GM04503 (cell line): ENCODE data around the gene ACTG1.
"Not testable (repeated sequence)": the region's sequence is repeated elsewhere in the genome, so short reads cannot be mapped to it uniquely, and the experiment has no call there.

Experiments used
- DNase-seq: peaks from one replicate; pipeline ENCODE4 v3.0.0-alpha.2; 2012; ENCODE audit warnings: low read depth

ACTG1 gene

GRCh38 chr17:81532490-81533287 is 20.1 kb upstream of the ACTG1 start:
- no peak for DNase-seq

GRCh38 chr17:81531998-81532404 is 19.4 kb upstream of the ACTG1 start:
- not testable (repeated sequence) for DNase-seq

GRCh38 chr17:81531013-81531412 is 18.4 kb upstream of the ACTG1 start:
- not testable (repeated sequence) for DNase-seq

GRCh38 chr17:81529437-81529803 is 16.8 kb upstream of the ACTG1 start:
- no peak for DNase-seq

- DNase-seq, result no peak
Observed at GRCh38 chr17:81528651-81529436, 16.2 kb upstream of the ACTG1 start.

GRCh38 chr17:81528384-81528650 is 15.7 kb upstream of the ACTG1 start:
- DNase-seq, result no peak

- no peak for DNase-seq
Observed at GRCh38 chr17:81527591-81528383, 15.2 kb upstream of the ACTG1 start, which contains the start of gene FSCN2. TSS of gene FSCN2 (plus strand) at chr17:81528377. CDS start at chr17:81528532, 155 bp downstream.

- no peak for DNase-seq
Observed at GRCh38 chr17:81526662-81527571, 14.3 kb upstream of the ACTG1 start.

GRCh38 chr17:81524865-81525159 is 12.2 kb upstream of the ACTG1 start:
- DNase-seq, result no peak

GRCh38 chr17:81524039-81524864 is 11.7 kb upstream of the ACTG1 start:
- no peak for DNase-seq

- DNase-seq, result no peak
Observed at GRCh38 chr17:81523402-81524038, 10.9 kb upstream of the ACTG1 start.

GRCh38 chr17:81522491-81523401 is 10.1 kb upstream of the ACTG1 start:
- no peak for DNase-seq

- no peak for DNase-seq
Observed at GRCh38 chr17:81520021-81520901, 7.7 kb upstream of the ACTG1 start.

GRCh38 chr17:81519284-81520020 is 6.9 kb upstream of the ACTG1 start:
- DNase-seq, result no peak

- no peak for DNase-seq
Observed at GRCh38 chr17:81518785-81519283, 6.2 kb upstream of the ACTG1 start.

GRCh38 chr17:81518113-81518784 is 5.7 kb upstream of the ACTG1 start:
- no peak for DNase-seq
